Measurements from ENCODE around the gene OR2L8. TPM values are rescaled to one million over a fixed set of nuclear protein-coding genes. Genes with fewer than 3 reads are reported as not detected.

Gene OR2L8
- total RNA-seq, 1 experiment from 2014 or later, result not detected

DNA sequence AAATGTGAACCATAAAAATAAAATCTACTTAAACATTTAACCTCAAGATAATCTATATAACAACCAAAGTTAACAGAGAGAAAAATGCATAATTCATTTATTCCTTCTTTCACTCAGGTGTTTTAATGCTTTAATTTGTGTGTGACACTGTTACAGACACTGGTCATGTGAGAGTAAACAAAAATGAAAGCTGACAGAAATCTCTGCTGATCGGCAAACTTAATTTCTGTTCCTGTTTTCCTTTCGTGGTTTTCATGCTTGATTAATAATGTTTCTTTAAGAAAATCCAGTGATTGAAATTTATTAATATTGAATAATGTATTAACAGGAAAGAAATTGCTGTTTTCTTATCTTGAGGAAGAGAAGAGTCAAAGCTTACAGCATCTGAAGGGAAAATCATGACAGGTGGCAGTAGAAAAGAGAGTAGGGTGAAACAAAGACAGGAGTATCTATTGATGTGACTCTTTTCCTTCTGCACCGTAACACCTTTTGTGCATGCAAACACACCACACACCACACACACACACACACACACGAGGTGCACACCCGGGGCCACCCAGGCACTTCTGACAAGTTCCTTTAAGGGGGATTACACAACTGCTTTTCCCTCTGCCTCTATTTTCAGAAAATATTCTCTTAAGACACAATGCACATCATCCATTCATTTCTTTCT lies 18.0 kb downstream of the OR2L8 start:
- DNase-seq (ENCODE audit: low read depth), result no peak

DNA sequence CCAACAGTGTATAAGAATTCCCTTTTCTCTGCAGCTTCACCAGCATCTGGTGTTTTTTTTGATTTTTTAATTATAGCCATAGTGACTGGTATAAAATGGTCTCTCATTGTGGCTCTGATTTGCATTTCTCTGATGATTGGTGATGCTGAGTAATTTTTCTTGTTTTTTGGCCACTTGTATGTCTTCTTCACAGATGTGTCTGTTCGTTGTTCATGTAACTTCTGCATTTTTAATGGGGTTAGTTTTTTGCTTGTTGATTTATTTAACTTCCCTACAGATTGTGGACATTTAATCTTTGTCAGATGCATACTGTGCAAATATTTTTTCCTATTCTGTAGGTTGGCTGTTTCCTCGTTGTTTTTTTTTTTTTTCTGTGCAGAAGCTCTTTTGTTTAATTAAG lies 44.3 kb downstream of the OR2L8 start:
- no peak for DNase-seq (ENCODE audit: low read depth)

DNA sequence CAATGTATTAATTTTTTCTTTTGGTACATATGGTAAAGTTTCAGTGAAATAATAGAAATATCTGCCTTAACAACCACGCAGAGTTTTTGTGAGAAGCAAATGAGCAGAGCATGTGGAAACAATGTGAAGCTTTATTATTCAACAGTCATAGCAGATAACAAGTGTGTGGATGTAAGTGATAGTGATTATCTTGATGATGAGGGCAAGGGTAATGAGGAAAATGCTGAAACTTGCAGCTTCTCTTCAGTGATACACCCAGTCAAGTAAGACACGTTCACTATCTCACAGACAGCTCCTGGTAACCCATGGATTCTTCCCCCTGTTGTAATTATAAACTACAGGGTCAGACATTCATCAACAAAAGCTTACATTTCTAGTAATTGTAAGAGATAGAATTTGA lies 50.2 kb downstream of the OR2L8 start:
- no peak for DNase-seq (ENCODE audit: low read depth)

Other genes starting within 250 kb of the OR2L8 start
- 0.34 TPM in 1 of 2 replicates, not detected in the other for gene OR6F1, start 232.2 kb upstream of the OR2L8 start, total RNA-seq (2014; rRNA removed; shearing (Covaris generic))
- not detected in 2 replicates for gene OR14K1, start 210.2 kb upstream of the OR2L8 start, total RNA-seq (2014; rRNA removed; shearing (Covaris generic))
- 1.9 TPM in 1 of 2 replicates, not detected in the other for gene OR14A2, start 200.7 kb upstream of the OR2L8 start, total RNA-seq (2014; rRNA removed; shearing (Covaris generic))
- not detected in 2 replicates for gene OR1C1, start 188.3 kb upstream of the OR2L8 start, total RNA-seq (2014; rRNA removed; shearing (Covaris generic))
- not detected in 2 replicates for gene OR14A16, start 124.7 kb upstream of the OR2L8 start, total RNA-seq (2014; rRNA removed; shearing (Covaris generic))
- 0.11 TPM in 1 of 2 replicates, not detected in the other for gene OR11L1, start 107.0 kb upstream of the OR2L8 start, total RNA-seq (2014; rRNA removed; shearing (Covaris generic))
- 29.7 and 33.5 TPM in 2 replicates for gene TRIM58, start 91.7 kb upstream of the OR2L8 start, total RNA-seq (2014; rRNA removed; shearing (Covaris generic))
- gene OR2W3, start 53.3 kb upstream of the OR2L8 start, total RNA-seq (2014; rRNA removed; shearing (Covaris generic)), result 3.8 and 6.7 TPM in 2 replicates
- gene OR2T8, start 28.6 kb upstream of the OR2L8 start, total RNA-seq (2014; rRNA removed; shearing (Covaris generic)), result 0.23 and 1.3 TPM in 2 replicates
- gene OR2AJ1, start 24.0 kb upstream of the OR2L8 start, total RNA-seq (2014; rRNA removed; shearing (Covaris generic)), result not detected in 2 replicates
- gene OR2AK2, start 16.4 kb downstream of the OR2L8 start, total RNA-seq (2014; rRNA removed; shearing (Covaris generic)), result not detected in 2 replicates
- gene OR2L5, start 64.8 kb downstream of the OR2L8 start, total RNA-seq (2014; rRNA removed; shearing (Covaris generic)), result not detected in 2 replicates
- gene OR2L2, start 81.2 kb downstream of the OR2L8 start, total RNA-seq (2014; rRNA removed; shearing (Covaris generic)), result 0.06 TPM in 1 of 2 replicates, not detected in the other
- not detected in 2 replicates for gene OR2L3, start 98.0 kb downstream of the OR2L8 start, total RNA-seq (2014; rRNA removed; shearing (Covaris generic))
- gene OR2L13, start 146.3 kb downstream of the OR2L8 start, total RNA-seq (2014; rRNA removed; shearing (Covaris generic)), result 0.06 TPM in 1 of 2 replicates, not detected in the other
- not detected in 2 replicates for gene OR2M5, start 196.3 kb downstream of the OR2L8 start, total RNA-seq (2014; rRNA removed; shearing (Covaris generic))
- gene OR2M2, start 226.0 kb downstream of the OR2L8 start, total RNA-seq (2014; rRNA removed; shearing (Covaris generic)), result not detected in 2 replicates
- not detected in 2 replicates for gene OR2M3, start 248.4 kb downstream of the OR2L8 start, total RNA-seq (2014; rRNA removed; shearing (Covaris generic))